Cardiac fibroblast (primary cell): ENCODE measurements around the gene CATSPERZ.
"Not testable (repeated sequence)": the region's sequence is repeated elsewhere in the genome, so short reads cannot be mapped to it uniquely, and the experiment has no call there.

Experiments used
- DNase-seq, 2 donors: peaks; one replicate each; pipeline versions ENCODE4 v3.0.0 to v3.0.0-alpha.2; 2010; ENCODE audit warnings: low read depth in 2 of 2
- H3K4me3 ChIP-seq, 2 donors: replicated peaks in 1 of 2; 1 replicate in 1 of 2; 2 replicates in 1 of 2; pipeline ENCODE4 v1.5.1; 2011; ENCODE audit warnings: low read depth in 2 of 2, low read length in 2 of 2, mild to moderate bottlenecking in 2 of 2, moderate library complexity in 1 of 2
- TF ChIP-seq, protein P1 (sequence below): IDR thresholded peaks from one replicate; pipeline ENCODE4 v1.5.1; 2011; ENCODE audit warnings: low read depth, mild to moderate bottlenecking, low read length, inconsistent platforms

The CATSPERZ gene

DNA sequence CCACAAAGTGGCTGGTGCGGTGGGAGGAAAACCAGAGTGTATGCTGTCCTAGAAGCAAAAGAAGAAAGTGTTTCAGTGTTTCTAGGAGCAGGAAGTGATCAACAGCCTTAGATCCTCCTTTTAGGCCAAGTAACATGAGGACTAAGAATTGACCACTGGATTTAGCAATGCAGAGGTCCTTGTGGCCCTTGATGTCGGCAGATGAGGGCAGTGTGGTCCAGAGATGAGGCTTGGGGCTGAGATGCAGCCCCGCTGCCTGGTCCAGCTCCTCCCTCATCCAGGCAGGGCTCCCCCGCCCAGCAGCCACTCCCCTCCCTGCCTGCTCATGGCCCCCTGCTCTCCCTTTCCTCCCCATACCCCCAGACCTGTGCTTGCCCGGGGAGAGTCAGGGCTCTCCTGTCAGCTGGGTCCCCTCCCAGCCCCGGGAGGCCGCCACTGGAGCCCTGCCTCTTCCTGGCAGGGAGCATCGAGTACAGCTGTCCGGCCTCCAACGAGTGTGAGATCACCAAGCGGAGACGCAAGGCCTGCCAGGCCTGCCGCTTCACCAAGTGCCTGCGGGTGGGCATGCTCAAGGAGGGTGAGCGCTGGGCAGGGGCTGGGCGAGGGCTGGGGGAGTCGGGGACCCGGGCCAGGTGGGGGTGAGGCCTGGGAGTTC is 13.5 kb downstream of the CATSPERZ start:
- peak overlapping the region in 1 of 2 donors; percentile 28 for H3K4me3 ChIP-seq
- TF ChIP-seq, protein P1, sequence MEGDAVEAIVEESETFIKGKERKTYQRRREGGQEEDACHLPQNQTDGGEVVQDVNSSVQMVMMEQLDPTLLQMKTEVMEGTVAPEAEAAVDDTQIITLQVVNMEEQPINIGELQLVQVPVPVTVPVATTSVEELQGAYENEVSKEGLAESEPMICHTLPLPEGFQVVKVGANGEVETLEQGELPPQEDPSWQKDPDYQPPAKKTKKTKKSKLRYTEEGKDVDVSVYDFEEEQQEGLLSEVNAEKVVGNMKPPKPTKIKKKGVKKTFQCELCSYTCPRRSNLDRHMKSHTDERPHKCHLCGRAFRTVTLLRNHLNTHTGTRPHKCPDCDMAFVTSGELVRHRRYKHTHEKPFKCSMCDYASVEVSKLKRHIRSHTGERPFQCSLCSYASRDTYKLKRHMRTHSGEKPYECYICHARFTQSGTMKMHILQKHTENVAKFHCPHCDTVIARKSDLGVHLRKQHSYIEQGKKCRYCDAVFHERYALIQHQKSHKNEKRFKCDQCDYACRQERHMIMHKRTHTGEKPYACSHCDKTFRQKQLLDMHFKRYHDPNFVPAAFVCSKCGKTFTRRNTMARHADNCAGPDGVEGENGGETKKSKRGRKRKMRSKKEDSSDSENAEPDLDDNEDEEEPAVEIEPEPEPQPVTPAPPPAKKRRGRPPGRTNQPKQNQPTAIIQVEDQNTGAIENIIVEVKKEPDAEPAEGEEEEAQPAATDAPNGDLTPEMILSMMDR, result no peak
- DNase-seq, result peak; percentile 50 to 60

DNA sequence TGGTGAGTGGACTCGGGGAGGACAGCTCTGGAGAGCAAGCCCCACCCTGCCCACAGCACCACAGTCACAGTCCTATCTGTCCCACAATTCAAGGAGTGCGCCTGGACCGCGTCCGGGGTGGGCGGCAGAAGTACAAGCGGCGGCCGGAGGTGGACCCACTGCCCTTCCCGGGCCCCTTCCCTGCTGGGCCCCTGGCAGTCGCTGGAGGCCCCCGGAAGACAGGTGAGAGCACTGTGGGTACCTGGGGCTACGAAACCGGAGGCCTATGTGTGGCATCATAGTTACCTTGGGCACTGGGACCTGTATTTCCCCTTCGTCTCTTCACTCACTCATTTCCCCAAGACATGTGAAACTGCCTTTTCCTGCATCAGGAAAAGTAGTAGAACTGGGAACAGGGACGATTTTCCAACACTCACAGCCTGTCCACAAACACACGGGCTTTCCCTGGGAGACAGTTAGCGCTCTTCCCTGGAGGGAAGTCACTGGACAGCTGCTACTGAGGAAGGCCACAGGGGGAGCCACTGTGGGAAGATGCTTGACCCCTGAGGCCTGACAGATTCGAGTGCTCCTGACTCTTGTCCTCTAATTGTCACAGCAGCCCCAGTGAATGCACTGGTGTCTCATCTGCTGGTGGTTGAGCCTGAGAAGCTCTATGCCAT is 14.1 kb downstream of the CATSPERZ start:
- H3K4me3 ChIP-seq, result peak overlapping the region in 1 of 2 donors; percentile 28
- TF ChIP-seq, protein P1, result peak; percentile 42
- DNase-seq, result no peak

DNA sequence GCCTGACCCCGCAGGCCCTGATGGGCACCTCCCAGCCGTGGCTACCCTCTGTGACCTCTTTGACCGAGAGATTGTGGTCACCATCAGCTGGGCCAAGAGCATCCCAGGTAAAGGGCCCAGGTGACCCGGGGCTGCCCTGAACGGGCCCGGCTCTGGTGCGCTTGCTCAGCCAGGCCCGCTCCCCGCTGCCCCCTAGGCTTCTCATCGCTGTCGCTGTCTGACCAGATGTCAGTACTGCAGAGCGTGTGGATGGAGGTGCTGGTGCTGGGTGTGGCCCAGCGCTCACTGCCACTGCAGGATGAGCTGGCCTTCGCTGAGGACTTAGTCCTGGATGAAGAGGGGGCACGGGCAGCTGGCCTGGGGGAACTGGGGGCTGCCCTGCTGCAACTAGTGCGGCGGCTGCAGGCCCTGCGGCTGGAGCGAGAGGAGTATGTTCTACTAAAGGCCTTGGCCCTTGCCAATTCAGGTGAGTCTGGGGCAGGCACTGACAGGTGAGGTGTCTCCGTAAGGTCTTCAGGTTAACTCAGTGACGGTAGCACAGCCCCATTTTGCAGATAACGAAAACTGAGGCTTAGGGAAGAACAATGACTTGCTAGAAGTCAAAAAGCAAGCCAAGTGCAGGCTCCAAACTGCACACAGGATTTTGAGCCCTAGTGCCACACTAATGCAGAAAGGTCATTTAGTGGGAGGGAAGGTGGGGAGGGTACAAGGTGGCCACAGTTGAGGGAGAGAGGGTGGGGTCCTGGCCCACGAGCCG is 14.8 kb downstream of the CATSPERZ start:
- no peak for DNase-seq
- H3K4me3 ChIP-seq, result no peak overlapping the region
- TF ChIP-seq, protein P1, result no peak

DNA sequence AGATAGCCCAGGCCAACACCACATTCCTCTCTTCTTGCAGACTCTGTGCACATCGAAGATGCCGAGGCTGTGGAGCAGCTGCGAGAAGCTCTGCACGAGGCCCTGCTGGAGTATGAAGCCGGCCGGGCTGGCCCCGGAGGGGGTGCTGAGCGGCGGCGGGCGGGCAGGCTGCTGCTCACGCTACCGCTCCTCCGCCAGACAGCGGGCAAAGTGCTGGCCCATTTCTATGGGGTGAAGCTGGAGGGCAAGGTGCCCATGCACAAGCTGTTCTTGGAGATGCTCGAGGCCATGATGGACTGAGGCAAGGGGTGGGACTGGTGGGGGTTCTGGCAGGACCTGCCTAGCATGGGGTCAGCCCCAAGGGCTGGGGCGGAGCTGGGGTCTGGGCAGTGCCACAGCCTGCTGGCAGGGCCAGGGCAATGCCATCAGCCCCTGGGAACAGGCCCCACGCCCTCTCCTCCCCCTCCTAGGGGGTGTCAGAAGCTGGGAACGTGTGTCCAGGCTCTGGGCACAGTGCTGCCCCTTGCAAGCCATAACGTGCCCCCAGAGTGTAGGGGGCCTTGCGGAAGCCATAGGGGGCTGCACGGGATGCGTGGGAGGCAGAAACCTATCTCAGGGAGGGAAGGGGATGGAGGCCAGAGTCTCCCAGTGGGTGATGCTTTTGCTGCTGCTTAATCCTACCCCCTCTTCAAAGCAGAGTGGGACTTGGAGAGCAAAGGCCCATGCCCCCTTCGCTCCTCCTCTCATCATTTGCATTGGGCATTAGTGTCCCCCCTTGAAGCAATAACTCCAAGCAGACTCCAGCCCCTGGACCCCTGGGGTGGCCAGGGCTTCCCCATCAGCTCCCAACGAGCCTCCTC is 15.7 kb downstream of the CATSPERZ start:
- not testable (repeated sequence) for DNase-seq, H3K4me3 ChIP-seq

DNA sequence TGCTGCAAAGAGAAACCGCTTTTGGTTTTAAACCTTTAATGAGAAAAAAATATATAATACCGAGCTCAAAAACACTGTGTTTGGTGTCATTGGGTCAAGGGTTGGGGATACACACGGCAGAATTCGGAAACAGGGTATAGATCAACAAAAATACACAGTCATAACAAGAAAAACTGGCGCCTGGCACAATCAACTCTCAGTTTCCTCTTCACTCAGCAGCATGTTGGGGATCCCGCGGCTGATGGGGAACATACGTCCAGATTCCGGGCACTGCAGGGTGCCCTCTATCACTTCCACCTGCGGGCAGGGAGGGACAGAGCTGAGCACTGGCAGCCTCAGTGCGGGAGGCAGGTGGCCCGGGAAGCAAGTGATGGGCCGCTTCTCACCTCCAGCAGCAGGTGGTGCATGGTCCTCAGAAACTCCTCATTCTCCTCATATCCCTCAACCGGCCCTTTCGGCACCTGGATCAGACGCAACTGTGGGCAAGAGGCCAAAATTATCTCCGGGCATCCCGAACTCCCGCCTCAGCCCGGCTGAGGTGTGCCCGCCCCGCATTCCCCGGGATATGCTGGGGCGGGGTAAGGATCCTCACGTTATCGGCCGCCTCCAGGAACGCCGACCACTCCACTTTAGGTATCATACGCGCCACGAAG is 16.6 kb downstream of the CATSPERZ start:
- DNase-seq, result no peak

DNA sequence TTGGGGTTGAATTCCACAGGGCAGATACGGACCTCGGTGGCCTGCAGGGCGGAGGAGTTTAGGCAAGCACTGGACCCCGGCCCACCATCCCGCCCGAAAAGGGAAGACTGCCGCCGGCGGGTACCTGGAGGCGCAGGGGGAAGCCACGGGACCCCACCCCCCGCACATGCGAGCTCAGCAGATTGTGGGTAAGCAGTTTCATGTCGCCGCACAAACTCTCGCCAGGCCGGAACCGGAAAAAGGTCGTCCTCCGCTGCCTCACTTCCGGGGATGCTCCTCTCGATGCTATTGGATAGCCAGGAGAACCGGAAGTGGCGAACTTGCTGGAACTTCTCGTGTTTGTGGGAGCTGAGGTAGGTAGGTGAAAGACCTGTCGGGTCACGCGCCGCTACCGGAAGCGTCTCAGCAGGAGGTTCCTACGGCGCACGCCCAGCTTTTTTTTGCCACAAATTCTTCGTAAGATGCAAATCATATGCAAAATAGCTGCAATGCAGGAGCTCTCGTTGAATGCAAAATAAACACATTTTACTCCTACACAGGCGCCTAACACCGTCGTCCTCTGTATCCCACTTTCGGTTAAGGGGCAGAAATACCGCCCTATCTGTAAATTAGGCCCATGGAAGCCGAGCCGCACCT is 17.3 kb downstream of the CATSPERZ start, which contains the start of gene TRMT112:
Gene TRMT112 (minus strand): TSS at position 235 of the 636 bp plus-strand sequence. CDS start 33 bp downstream, at position 202.
- peak; percentile 97 to 99 for DNase-seq
- TF ChIP-seq, protein P1, result no peak
- H3K4me3 ChIP-seq, result peak within 1 kb of the TSS; percentile 96 to 98

More for the DNA sequence above, 16.6 kb downstream of the CATSPERZ start:
- TF ChIP-seq, protein P1, result no peak
- H3K4me3 ChIP-seq, result peak overlapping the region; percentile 96 to 98
